ENCODE measurements around the gene TMOD2. TPM values are rescaled to one million over a fixed set of nuclear protein-coding genes. Genes with fewer than 3 reads are reported as not detected.
A peak's percentile ranks its signal among the peaks of the same experiment; 100 is the strongest.

The TMOD2 gene
- total RNA-seq, 1 donor from 2014 or later, result 16.1 TPM

DNA sequence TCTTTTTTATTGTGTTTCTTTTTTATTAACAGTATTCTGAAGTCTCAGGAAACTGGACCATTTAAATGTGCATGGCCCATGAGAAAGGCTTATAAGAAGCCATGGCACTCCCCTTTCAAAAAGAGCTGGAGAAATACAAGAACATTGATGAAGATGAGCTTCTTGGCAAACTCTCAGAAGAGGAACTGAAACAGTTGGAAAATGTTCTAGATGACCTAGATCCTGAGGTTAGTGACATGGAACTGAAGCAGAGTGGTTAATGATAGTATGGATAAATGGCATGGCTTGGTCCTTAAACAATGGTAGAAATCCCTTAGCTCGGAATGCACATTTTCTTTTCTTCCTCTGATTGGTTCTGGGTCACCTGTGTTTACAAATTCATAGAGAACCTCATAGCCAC is 14.9 kb downstream of the TMOD2 start:
- no peak for ATAC-seq
- intact Hi-C loops (cut with DNase I), result no loop called here
- H3K9me3 ChIP-seq, result no peaks in the 10 kb centered on the region
- TF ChIP-seq, protein P1, sequence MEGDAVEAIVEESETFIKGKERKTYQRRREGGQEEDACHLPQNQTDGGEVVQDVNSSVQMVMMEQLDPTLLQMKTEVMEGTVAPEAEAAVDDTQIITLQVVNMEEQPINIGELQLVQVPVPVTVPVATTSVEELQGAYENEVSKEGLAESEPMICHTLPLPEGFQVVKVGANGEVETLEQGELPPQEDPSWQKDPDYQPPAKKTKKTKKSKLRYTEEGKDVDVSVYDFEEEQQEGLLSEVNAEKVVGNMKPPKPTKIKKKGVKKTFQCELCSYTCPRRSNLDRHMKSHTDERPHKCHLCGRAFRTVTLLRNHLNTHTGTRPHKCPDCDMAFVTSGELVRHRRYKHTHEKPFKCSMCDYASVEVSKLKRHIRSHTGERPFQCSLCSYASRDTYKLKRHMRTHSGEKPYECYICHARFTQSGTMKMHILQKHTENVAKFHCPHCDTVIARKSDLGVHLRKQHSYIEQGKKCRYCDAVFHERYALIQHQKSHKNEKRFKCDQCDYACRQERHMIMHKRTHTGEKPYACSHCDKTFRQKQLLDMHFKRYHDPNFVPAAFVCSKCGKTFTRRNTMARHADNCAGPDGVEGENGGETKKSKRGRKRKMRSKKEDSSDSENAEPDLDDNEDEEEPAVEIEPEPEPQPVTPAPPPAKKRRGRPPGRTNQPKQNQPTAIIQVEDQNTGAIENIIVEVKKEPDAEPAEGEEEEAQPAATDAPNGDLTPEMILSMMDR (IDR thresholded peaks at IDR 0.05), result no peak
- no peaks in the 10 kb centered on the region for H3K27me3 ChIP-seq
- no peaks in the 10 kb centered on the region for H3K36me3 ChIP-seq
- no peaks in the 10 kb centered on the region for H3K4me1 ChIP-seq
- DNase-seq, result no peak
- H3K27ac ChIP-seq, result no peak overlapping the region
- no peak overlapping the region for H3K4me3 ChIP-seq

DNA sequence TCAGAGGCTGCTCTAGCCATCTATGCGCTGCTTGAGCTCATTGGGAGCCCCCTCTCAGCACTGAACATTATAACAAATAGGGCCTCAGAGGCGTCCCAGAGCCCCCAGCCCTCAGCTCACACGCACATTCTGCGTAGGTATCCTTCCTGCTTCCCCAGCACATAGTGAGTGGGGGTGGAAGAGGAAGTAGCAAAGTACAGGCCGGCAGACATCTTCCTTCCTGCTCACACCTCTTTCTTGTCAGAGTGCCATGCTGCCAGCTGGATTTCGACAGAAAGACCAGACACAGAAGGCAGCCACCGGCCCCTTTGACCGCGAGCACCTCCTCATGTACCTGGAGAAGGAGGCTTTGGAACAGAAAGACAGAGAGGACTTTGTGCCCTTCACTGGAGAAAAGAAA is 16.6 kb downstream of the TMOD2 start:
- TF ChIP-seq, protein P1 (IDR thresholded peaks at IDR 0.05), result no peak
- intact Hi-C loops (cut with DNase I), result no loop called here
- Histone ChIP-seq H3K27ac (no peak overlapping the region), H3K4me1 (no peaks in the 10 kb centered on the region), H3K27me3 (no peaks in the 10 kb centered on the region), H3K36me3 (no peaks in the 10 kb centered on the region), H3K4me3 (no peak overlapping the region), H3K9me3 (no peaks in the 10 kb centered on the region)
- ATAC-seq (peak; percentile 72), DNase-seq (no peak)

DNA sequence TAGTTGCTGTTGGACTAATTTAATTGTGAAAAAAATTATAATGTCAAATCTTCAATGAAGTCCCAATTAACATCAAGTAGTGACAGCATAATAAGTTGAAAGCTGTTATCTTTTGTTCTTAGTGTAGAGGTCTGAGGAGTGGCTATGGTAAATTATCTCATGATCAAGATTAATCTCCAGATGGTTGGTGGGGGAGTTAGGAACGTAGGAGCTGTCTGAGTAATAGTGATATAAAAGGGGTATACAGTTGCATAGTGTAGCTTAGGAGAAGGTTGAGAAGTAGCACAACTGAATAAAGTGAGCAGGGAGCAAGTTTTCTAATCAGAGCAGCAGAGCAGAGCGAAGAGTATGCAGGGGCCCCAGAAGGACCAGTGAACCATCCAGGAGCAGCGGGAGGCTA is 19.5 kb downstream of the TMOD2 start:
- intact Hi-C loops (cut with DNase I), result no loop called here
- ATAC-seq, result no peak
- no peak for DNase-seq
- H3K4me3 ChIP-seq, result no peak overlapping the region
- H3K4me1 ChIP-seq, result no peaks in the 10 kb centered on the region
- H3K27ac ChIP-seq, result no peak overlapping the region
- TF ChIP-seq, protein P1 (IDR thresholded peaks at IDR 0.05), result no peak
- H3K36me3 ChIP-seq, result peaks cover 13% of the 10 kb centered on the region
- H3K9me3 ChIP-seq, result no peaks in the 10 kb centered on the region
- H3K27me3 ChIP-seq, result no peaks in the 10 kb centered on the region

DNA sequence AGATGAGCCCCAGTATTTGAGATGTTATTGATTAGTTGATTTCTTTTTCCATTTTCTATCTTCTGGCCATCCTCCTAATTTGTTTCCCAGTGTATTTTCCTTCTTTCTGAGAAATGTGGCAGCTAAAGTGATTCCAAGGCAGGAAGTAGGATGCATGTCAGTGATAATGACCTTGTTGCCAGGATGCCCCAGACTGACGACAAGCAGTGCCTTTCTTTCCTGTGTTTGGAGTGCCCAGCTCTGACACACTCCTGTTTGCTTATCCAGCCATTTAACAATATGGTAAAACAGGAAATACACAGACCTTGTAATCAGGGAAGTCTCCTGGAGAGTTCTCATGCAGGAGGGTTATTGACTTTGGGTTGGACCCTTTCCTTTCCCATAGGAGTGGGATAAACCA is 20.4 kb downstream of the TMOD2 start:
- intact Hi-C loops (cut with DNase I), result no loop called here
- H3K27me3 ChIP-seq, result no peaks in the 10 kb centered on the region
- peaks cover 9% of the 10 kb centered on the region for H3K4me1 ChIP-seq
- TF ChIP-seq, protein P1 (IDR thresholded peaks at IDR 0.05), result no peak
- H3K4me3 ChIP-seq, result no peak overlapping the region
- no peak for ATAC-seq
- H3K36me3 ChIP-seq, result peaks cover 13% of the 10 kb centered on the region
- no peaks in the 10 kb centered on the region for H3K9me3 ChIP-seq
- no peak overlapping the region for H3K27ac ChIP-seq
- no peak for DNase-seq

DNA sequence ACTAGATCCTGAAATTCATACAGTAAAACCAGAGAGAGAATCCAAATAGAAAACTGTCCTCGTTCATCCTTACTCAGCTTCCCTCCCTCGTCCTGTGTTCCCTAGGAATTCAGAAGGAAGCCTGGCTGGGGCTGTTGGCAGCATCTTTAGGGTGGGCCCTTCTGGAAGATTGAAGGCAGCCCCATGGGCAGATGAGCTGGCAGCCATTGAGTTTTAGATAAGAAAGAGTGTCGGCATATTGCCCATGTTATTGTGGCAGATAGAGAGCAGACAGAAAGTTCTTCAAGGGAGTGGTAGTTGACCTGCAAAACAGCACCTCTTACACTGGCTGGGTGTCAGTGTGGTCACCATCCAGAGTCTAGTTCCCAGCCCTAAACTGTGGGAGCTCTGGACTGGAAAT is 23.5 kb downstream of the TMOD2 start:
- ATAC-seq (no peak), DNase-seq (no peak)
- H3K36me3 ChIP-seq, result peaks cover 13% of the 10 kb centered on the region
- intact Hi-C loops (cut with DNase I), result loop anchor here (5.0 kb wide), 1 partner anchor 123 kb away; no protein-coding TSS in a partner anchor
- TF ChIP-seq, protein P1 (IDR thresholded peaks at IDR 0.05), result no peak
- H3K4me3 ChIP-seq, result no peak overlapping the region
- peaks cover 10% of the 10 kb centered on the region for H3K4me1 ChIP-seq
- H3K27ac ChIP-seq, result no peak overlapping the region
- no peaks in the 10 kb centered on the region for H3K9me3 ChIP-seq
- H3K27me3 ChIP-seq, result no peaks in the 10 kb centered on the region

Data from upper lobe of right lung (tissue), 1 donor.